ENCODE results near the gene HOXD8.
A peak's percentile ranks its signal among the peaks of the same experiment; 100 is the strongest.

The HOXD8 gene

GRCh38 chr2:176117162-176117822 lies 12.2 kb upstream of the HOXD8 start:
- no peak for DNase-seq

DNA sequence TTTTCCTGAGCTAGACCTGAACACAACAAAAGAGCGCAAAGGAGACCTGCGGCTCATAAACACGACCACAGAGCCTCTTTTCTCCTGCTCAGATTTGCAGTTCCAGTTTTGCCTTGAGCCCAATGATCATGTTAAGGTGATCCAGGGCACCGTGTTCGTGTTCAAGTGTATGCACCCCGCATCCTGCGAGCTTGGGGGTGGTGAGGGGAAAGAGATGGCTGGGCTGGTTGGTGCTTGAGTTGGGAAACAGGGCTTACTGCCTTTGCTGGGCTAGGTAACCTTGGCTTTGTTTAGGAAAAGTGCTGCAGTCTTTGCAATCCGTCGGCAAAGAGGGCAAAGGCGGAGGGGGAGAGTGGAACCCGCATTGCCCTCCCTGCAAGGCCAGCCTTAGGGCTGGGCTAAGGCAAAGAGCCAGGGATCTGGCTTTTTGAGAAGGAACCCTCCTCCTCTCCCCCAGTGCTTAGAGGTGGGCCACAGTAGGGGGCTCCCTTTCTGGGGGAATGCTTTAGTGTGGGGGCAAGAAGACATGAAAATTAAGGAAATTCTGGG lies 11.6 kb upstream of the HOXD8 start:
- DNase-seq, result no peak

- no peak for DNase-seq
Measured at GRCh38 chr2:176118601-176119339, 10.7 kb upstream of the HOXD8 start.

DNA sequence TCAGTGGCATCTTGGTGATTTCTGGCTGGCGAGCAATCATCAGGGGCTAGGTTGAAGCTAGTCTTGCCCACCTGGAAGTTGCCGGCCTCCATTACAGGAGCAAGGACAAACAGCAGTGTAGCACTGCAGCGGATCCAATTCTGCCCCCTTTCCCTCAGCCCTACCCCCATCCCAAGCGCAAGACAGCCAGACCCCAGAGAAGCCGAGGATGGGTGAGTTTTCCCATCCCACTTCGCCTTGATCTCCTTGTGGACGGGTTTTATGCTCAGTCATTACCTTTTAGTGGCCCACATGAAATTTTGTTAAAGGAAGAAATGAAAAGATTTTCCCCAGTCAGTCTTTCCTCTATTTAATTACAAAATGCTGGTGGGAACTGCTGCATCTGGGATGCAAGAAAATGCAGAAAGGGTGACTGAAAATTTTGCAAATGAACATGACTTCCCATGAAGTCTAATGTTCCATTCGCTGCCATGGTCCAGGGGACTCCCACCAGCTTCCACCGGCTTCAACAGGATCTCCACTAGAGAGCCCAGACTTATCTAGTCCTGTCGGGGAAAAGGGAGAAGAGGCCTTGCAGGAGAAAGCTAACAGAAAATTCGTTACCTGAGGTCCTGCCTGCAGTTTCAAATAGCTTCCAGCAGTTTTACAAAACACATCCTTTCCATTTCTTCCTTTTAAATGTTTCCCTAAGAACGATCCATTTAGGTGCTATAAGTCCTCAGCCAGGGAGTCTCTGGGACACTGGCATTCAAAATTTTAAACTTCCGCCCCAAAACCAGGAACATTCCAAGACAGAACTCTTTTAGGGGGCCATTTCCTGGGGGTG lies 8.9 kb upstream of the HOXD8 start:
- no peak for DNase-seq

- DNase-seq, result no peak
Measured at GRCh38 chr2:176121190-176122051, 8.1 kb upstream of the HOXD8 start.

DNA sequence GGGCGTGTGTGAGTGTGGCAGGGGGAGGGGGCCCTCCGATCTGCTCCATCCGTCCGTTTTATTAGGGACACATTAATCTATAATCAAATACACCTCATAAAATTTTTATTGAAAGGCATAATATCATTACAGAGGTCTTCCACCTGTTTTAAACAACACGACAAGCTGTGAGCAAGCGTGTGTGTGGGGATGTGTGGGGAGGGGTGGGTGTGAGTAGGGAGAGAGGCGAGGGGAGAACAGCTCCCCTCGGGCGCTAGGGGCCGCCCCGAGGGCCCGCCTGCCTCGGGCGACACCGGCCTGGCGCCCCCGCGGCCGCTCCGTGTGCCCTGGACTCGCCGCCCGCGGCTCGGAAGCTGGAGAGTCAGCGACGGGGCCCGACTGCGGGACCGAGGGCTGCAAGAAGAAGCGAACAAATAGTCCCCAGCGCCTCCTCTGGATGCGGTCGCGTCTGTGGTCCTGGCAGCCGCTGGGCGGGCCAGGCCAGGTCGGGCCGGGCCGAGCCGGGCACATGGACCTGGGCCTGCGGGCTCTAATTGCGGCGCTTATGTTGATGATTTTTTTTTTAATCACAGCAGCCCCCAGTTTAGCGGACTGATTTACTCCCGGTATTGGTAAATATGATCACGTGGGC lies 7.3 kb upstream of the HOXD8 start:
- no peak for DNase-seq

DNA sequence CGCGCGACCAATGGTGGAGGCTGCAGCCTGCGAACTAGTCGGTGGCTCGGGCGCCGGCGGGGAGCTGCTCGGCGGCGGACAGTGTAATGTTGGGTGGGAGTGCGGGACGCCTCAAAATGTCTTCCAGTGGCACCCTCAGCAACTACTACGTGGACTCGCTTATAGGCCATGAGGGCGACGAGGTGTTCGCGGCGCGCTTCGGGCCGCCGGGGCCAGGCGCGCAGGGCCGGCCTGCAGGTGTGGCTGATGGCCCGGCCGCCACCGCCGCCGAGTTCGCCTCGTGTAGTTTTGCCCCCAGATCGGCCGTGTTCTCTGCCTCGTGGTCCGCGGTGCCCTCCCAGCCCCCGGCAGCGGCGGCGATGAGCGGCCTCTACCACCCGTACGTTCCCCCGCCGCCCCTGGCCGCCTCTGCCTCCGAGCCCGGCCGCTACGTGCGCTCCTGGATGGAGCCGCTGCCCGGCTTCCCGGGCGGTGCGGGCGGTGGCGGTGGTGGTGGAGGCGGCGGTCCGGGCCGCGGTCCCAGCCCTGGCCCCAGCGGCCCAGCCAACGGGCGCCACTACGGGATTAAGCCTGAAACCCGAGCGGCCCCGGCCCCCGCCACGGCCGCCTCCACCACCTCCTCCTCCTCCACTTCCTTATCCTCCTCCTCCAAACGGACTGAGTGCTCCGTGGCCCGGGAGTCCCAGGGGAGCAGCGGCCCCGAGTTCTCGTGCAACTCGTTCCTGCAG lies 6.7 kb upstream of the HOXD8 start, which contains the start of gene HOXD9:
Gene HOXD9, plus strand, starts transcription at position 37 of the 728 bp plus-strand sequence. Its CDS starts 50 bp downstream, at position 87.
- DNase-seq, result no peak

DNA sequence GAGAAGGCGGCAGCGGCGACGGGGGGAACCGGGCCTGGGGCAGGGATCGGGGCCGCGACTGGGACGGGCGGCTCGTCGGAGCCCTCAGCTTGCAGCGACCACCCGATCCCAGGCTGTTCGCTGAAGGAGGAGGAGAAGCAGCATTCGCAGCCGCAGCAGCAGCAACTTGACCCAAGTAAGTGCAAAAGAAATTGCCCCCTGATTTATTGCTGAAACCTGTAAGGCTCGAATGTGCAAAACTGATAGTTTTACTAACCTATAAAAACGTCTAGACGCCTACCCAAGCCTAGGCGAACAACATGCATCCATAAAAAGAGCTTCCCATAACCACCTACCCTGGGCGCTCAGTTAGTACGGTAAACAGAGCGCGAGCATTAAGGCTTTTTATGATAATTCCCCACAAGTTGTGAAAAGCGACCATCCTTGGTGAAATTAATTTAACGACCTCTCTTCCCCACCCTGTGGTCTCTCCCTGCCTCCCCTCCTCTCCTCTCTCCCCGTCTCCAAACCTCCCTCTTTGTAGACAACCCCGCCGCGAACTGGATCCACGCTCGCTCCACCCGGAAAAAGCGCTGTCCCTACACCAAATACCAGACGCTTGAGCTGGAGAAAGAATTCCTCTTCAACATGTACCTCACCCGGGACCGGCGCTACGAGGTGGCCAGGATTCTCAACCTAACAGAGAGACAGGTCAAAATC lies 5.9 kb upstream of the HOXD8 start:
- no peak for DNase-seq

DNA sequence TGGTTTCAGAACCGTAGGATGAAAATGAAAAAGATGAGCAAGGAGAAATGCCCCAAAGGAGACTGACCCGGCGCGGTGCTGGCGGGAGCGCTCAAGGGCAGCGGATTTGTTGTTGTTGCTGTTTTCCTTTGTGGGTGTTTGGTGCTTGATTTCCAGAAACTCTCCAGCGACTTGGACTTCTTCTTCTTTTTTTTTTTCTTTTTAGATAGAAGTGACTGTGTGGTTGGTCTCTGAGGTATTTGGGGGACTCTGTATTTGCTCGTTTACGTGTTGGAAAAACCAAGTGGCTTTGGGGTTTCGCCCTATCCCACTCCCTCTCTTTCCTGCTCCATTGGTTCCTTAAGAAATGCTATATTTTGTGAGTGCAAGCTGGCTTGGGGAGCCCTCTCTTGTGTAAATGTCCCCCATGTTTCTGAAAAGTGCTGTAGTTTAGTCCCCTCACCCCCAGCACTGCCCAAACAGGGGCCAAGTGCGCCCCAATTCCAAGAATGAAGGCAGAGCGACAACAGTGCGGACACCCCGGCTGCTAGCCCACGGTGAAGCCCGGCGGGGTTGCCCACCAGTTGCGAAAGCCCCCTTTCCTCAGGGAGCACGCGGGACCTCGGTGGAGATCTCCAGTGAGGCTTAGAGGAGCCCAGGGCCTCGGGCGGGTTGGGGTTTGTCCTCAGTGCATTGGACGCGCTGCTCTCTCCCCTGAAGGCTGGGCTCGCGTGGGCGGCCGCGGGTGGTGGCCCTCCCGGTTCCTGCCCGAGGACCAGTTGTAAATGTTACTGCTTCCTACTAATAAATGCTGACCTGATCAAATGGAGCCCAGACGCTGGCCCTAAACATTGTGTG lies 5.2 kb upstream of the HOXD8 start:
- no peak for DNase-seq

- no peak for DNase-seq
Measured at GRCh38 chr2:176124947-176125771, 4.3 kb upstream of the HOXD8 start.

- DNase-seq, result no peak
Measured at GRCh38 chr2:176125772-176126054, 3.8 kb upstream of the HOXD8 start.

- peak; percentile 68 to 74 for DNase-seq
Measured at GRCh38 chr2:176126929-176127773, 2.4 kb upstream of the HOXD8 start.

DNA sequence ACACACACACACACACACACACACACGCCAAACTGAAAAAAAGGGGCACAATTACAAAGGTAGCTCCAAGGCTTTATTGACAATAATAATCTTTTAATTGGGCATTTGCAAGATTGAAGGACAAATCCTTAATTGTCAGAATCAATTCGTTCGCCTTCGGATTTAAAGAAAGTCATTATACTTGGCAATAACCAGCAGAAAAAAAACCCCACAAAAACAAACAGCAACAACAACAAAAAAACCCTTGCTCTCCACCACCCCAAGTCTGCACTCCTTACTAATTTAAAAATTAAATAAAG lies 1.8 kb upstream of the HOXD8 start:
- DNase-seq, result no peak

- no peak for DNase-seq
Measured at GRCh38 chr2:176128172-176128981, 1.1 kb upstream of the HOXD8 start.

- DNase-seq, result no peak
Measured at GRCh38 chr2:176129813-176130146, 275 bp downstream of the HOXD8 start.

GRCh38 chr2:176130147-176130956 lies 847 bp downstream of the HOXD8 start:
- DNase-seq, result peak in 1 of 2 donors; percentile 14
